ENCODE measurements around the gene ASPN. TPM values are rescaled to one million over a fixed set of nuclear protein-coding genes. Genes with fewer than 3 reads are reported as not detected.

Gene ASPN
- total and polyA plus RNA-seq, 2 of the 13 experiments (the other 11 are each of a cell fraction or from before 2014, with no cell fraction given) = not detected

DNA sequence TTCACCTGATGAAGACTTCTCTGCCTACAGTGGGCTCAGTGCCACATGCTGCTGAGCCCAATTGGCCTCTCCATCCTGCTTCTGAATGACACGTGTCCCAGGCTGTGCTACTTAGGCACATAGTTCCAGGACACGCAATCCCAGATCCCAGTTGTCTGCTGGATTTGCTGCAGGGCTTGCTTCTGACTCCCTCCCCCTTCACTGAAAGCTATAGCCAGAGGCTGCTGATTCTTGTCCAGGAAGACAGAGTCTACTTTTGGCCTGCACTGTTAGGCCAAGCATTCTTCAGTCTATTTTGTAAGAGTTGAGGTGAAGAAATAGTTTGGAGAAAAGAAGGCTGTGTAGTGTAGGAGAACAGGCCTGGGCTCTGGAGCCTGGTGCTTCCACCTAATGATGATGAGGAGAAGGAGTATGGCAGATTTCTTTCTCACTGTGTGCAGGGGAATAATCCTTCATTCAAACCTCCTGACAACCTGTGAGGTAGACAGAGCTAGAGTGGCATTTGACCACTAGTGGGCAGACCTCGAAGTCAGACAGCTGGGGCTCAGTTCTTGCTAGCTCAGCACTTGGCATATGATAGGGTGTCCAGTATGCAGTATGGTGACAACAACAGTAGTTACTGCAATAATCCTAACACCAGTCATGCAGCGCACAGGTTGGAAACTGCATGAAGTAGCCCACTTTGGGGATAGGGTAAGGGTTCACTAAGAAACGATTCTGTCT, 19.5 kb upstream of the ASPN start (continued):
- TF ChIP-seq ARID2 (CRISPR knock-in tag; IDR thresholded peaks at IDR 0.05; ENCODE audit: borderline replicate concordance) (no peak), ETV6 (CRISPR knock-in tag; conservative IDR thresholded peaks at IDR 0.05) (no peak)
- TF ChIP-seq, protein P1, sequence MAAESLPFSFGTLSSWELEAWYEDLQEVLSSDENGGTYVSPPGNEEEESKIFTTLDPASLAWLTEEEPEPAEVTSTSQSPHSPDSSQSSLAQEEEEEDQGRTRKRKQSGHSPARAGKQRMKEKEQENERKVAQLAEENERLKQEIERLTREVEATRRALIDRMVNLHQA (CRISPR knock-in tag; IDR thresholded peaks at IDR 0.05) = no peak
- TF ChIP-seq, protein P2, sequence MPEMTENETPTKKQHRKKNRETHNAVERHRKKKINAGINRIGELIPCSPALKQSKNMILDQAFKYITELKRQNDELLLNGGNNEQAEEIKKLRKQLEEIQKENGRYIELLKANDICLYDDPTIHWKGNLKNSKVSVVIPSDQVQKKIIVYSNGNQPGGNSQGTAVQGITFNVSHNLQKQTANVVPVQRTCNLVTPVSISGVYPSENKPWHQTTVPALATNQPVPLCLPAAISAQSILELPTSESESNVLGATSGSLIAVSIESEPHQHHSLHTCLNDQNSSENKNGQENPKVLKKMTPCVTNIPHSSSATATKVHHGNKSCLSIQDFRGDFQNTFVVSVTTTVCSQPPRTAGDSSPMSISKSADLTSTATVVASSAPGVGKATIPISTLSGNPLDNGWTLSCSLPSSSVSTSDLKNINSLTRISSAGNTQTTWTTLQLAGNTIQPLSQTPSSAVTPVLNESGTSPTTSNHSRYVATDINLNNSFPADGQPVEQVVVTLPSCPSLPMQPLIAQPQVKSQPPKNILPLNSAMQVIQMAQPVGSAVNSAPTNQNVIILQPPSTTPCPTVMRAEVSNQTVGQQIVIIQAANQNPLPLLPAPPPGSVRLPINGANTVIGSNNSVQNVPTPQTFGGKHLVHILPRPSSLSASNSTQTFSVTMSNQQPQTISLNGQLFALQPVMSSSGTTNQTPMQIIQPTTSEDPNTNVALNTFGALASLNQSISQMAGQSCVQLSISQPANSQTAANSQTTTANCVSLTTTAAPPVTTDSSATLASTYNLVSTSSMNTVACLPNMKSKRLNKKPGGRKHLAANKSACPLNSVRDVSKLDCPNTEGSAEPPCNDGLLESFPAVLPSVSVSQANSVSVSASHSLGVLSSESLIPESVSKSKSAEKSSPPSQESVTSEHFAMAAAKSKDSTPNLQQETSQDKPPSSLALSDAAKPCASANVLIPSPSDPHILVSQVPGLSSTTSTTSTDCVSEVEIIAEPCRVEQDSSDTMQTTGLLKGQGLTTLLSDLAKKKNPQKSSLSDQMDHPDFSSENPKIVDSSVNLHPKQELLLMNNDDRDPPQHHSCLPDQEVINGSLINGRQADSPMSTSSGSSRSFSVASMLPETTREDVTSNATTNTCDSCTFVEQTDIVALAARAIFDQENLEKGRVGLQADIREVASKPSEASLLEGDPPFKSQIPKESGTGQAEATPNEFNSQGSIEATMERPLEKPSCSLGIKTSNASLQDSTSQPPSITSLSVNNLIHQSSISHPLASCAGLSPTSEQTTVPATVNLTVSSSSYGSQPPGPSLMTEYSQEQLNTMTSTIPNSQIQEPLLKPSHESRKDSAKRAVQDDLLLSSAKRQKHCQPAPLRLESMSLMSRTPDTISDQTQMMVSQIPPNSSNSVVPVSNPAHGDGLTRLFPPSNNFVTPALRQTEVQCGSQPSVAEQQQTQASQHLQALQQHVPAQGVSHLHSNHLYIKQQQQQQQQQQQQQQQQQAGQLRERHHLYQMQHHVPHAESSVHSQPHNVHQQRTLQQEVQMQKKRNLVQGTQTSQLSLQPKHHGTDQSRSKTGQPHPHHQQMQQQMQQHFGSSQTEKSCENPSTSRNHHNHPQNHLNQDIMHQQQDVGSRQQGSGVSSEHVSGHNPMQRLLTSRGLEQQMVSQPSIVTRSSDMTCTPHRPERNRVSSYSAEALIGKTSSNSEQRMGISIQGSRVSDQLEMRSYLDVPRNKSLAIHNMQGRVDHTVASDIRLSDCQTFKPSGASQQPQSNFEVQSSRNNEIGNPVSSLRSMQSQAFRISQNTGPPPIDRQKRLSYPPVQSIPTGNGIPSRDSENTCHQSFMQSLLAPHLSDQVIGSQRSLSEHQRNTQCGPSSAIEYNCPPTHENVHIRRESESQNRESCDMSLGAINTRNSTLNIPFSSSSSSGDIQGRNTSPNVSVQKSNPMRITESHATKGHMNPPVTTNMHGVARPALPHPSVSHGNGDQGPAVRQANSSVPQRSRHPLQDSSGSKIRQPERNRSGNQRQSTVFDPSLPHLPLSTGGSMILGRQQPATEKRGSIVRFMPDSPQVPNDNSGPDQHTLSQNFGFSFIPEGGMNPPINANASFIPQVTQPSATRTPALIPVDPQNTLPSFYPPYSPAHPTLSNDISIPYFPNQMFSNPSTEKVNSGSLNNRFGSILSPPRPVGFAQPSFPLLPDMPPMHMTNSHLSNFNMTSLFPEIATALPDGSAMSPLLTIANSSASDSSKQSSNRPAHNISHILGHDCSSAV (CRISPR knock-in tag; IDR thresholded peaks at IDR 0.05; ENCODE audit: borderline replicate concordance) = no peak
- TF ChIP-seq, protein P3, sequence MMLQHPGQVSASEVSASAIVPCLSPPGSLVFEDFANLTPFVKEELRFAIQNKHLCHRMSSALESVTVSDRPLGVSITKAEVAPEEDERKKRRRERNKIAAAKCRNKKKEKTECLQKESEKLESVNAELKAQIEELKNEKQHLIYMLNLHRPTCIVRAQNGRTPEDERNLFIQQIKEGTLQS (CRISPR knock-in tag; IDR thresholded peaks at IDR 0.05) = no peak
- TF ChIP-seq, protein P4, sequence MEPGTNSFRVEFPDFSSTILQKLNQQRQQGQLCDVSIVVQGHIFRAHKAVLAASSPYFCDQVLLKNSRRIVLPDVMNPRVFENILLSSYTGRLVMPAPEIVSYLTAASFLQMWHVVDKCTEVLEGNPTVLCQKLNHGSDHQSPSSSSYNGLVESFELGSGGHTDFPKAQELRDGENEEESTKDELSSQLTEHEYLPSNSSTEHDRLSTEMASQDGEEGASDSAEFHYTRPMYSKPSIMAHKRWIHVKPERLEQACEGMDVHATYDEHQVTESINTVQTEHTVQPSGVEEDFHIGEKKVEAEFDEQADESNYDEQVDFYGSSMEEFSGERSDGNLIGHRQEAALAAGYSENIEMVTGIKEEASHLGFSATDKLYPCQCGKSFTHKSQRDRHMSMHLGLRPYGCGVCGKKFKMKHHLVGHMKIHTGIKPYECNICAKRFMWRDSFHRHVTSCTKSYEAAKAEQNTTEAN (CRISPR knock-in tag; conservative IDR thresholded peaks at IDR 0.05) = no peak

Data from HepG2 (cell line).